ENCODE measurements around the gene HOXA9.

DNA sequence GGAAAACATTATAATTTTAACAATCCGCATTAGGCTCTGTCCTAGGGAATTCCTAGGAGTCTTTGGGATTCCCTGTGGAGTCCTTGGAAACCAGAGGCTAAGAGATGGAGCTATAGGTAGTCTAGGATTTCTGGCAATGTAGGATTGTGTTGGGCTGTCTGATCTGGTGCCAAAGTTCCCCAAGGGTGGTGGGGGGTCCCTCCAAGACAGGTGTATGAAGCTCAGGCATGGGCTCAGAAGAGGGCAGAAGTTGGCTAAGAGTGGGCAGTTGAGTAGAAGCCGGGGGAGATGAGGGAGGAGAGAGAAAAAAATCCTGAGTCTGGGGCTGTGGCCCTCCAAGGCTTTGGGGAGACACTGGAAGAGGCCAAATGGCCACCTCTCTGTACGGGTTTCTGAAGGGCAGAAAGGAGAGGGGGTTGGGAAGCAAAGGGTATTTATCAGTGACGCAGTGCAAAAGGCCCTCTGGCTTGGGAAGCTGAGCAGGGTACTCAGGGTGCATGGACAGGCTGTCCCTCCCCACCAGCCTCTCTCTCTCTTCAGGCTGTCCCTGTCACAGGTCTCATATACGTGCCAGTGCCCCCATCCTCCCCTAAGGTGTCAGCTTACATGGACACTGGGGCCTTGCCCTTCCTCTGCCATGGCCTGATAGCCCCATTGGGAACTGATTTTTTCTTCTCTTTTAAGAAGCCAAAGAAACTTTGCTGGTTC, 18.7 kb downstream of the HOXA9 start:
- TF ChIP-seq POLR2AphosphoS5 (IDR thresholded peaks at IDR 0.05) (no peak), CTCF (IDR thresholded peaks at IDR 0.05) (no peak), EP300 (IDR thresholded peaks at IDR 0.05; ENCODE audit: low read depth) (no peak), POLR2A (IDR thresholded peaks at IDR 0.05) (no peak)

Data from transverse colon (tissue), 4 donors.